Activated naive CD4-positive, alpha-beta T cell treated with anti-CD3 and anti-CD28 coated beads, Interleukin-2, amount 10 ng/mL, durations not matched to agents 7 days and 5 days (primary cell): ENCODE data around the gene AFAP1L2.

Source experiments
- CTCF ChIA-PET: fragments of 350-600 bp; sonication (Branson Sonifier 250); formaldehyde crosslinking; loops from one replicate; lab custom pipeline; 2021; ENCODE audit warnings: antibody characterized with exemption; lab: Charles Lee
- DNase-seq: peaks from one replicate; pipeline ENCODE4 v3.0.0-alpha.2; 2020
- H3K27ac Mint-ChIP-seq: one replicate; pipeline ENCODE4 v1.8.0; 2021; ENCODE audit warnings: mild to moderate bottlenecking, moderate library complexity, mixed read lengths
- H3K27me3 Mint-ChIP-seq: one replicate; pipeline ENCODE4 v1.8.0; 2021; ENCODE audit warnings: mild to moderate bottlenecking, mixed read lengths
- H3K36me3 Mint-ChIP-seq: one replicate; pipeline ENCODE4 v1.8.0; 2021; ENCODE audit warnings: mixed read lengths
- H3K4me1 Mint-ChIP-seq: one replicate; pipeline ENCODE4 v1.8.0; 2021; ENCODE audit warnings: mixed read lengths
- H3K4me3 Mint-ChIP-seq: one replicate; pipeline ENCODE4 v1.8.0; 2021; ENCODE audit warnings: mild to moderate bottlenecking, moderate library complexity, mixed read lengths
- H3K9me3 Mint-ChIP-seq: one replicate; pipeline ENCODE4 v1.8.0; 2021; ENCODE audit warnings: mixed read lengths

The AFAP1L2 gene

DNA sequence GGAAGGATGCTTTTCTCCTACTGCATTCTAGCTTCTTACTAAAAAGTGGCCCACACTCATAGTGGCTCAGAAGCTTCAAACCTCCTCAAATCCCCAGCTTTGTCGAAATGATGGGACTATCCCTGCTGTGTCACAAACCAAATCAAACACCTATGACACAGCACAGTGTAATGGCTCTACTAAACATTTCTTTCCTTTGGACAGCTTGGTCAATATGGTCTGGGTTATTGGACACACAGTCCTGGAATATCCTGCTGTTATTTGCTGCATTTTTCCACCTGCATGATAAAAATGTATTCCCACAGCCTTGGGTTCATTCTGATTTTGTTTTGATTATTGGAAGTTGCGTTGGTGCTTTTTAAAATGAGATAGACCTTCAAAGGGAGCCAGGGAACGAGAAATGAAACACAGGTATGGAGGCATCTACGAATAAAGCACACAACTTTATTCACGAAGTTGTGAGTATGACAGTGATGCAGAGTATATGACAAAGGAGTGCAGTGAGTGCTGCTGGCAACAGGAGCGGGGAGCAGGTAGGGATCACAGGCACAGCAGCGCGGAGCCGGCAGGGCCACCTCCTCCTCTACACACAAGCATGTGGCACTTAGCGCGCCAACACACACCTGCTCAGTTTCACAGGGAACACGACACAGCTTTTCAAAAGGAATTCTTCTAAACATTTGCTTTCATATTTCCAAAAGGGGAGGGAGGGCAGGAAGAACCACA, 26.5 kb upstream of the AFAP1L2 start:
- Mint-ChIP-seq H3K27me3 (no peaks in the 10 kb centered on the region), H3K36me3 (peaks cover 39% of the 10 kb centered on the region), H3K4me3 (no peak overlapping the region), H3K9me3 (no peaks in the 10 kb centered on the region), H3K27ac (no peak overlapping the region), H3K4me1 (no peaks in the 10 kb centered on the region)
- no peak for DNase-seq
- CTCF ChIA-PET, result no interaction called here

DNA sequence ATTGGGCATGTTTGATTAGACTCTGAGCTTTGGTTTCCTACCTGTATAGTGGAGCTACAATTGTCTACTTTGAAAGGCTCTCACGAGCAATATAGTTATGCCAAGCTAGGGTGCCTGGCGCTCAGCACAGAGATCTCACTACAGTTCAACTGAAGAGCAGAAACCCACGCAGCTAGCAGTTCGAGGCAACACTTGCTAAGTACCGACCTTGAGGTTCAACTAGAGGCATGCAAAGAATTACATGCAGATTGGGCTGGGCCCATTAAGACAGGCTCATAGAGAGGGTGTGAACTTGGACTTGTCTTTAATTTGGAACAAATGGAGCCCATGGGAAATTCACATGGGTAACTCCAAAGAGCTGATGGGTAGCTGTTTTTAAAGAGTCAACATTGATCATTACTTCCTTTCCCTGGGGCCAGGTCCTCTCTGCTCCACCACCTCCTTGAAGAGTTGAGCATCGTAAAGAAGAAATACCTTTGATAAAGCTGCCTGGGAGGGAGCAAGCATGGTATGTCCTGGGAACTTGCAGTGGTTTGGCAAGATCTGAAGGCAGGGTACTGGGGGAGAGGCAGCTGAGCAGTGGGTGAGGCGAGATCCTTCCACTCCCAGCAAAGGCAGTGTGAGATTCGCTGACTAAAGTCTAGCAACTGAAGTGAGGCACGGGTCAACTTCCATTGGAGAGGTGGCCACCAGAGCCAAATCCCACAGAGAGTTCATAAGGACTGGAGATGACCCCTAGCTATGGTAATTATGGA, 25.5 kb upstream of the AFAP1L2 start:
- H3K9me3 Mint-ChIP-seq, result no peaks in the 10 kb centered on the region
- no peaks in the 10 kb centered on the region for H3K27me3 Mint-ChIP-seq
- no peak for DNase-seq
- no peaks in the 10 kb centered on the region for H3K4me1 Mint-ChIP-seq
- peaks cover 32% of the 10 kb centered on the region for H3K36me3 Mint-ChIP-seq
- CTCF ChIA-PET, result no interaction called here
- no peak overlapping the region for H3K4me3 Mint-ChIP-seq
- H3K27ac Mint-ChIP-seq, result no peak overlapping the region

DNA sequence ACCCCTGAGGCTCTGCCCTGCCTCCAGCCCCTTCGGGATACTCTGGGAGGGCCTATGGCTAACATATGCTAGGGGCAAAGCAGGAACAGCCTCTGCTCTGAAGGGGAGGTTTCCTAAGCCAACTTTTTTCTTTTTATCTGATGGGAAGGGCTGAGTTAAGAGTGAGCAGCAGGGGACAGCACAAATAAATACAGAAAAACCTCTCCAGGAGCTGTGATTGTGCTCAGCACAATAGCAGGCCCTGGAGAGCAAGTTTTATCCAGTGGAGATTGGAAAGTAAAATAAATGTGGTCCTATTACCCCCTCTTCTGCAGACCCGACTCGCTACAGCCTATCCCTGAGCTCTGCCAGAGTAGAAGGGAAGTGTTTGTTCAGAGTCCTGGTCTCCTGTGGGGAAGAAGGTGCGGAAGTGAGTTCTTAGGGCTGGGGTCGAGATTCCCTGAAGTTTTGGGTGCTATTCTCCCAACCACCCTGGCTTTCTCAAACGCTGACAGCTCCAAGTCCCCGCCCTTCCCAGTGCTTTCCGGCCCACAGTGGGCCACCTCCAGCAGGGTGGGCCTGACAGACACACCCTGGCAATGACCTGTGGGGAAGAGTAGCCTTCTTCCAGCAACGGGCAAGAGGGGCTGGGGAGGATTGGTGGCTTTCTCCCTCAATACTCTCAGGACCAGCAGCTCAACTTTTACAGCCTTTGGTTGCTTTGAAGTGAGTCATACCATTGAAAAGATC, 23.0 kb upstream of the AFAP1L2 start:
- H3K36me3 Mint-ChIP-seq, result peaks cover 19% of the 10 kb centered on the region
- CTCF ChIA-PET, result no interaction called here
- H3K9me3 Mint-ChIP-seq, result no peaks in the 10 kb centered on the region
- H3K27ac Mint-ChIP-seq, result no peak overlapping the region
- no peaks in the 10 kb centered on the region for H3K4me1 Mint-ChIP-seq
- H3K27me3 Mint-ChIP-seq, result peaks cover 4% of the 10 kb centered on the region
- H3K4me3 Mint-ChIP-seq, result no peak overlapping the region
- DNase-seq, result no peak

DNA sequence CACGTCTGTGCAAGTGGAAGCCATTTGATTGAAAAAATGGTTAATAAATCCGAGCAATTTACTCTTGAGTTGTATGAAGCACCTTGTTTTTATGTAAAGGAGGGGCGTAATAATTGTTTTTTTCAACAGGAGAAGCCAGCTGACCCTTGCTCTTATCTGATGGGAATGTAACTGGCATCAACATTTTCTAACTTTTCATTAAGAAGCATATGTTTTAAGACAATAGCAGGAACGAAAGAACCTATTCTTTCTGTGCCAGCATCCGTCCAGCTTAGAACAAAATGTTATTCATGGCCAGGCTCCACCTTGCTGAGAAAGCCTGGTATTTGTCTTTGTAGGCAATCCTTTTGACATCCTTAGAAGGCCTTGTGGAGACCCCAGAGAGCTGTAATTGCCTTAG, 22.2 kb upstream of the AFAP1L2 start:
- H3K36me3 Mint-ChIP-seq, result peaks cover 15% of the 10 kb centered on the region
- H3K4me1 Mint-ChIP-seq, result no peaks in the 10 kb centered on the region
- no peaks in the 10 kb centered on the region for H3K9me3 Mint-ChIP-seq
- no peak overlapping the region for H3K27ac Mint-ChIP-seq
- no peak for DNase-seq
- peaks cover 4% of the 10 kb centered on the region for H3K27me3 Mint-ChIP-seq
- CTCF ChIA-PET, result no interaction called here
- no peak overlapping the region for H3K4me3 Mint-ChIP-seq

DNA sequence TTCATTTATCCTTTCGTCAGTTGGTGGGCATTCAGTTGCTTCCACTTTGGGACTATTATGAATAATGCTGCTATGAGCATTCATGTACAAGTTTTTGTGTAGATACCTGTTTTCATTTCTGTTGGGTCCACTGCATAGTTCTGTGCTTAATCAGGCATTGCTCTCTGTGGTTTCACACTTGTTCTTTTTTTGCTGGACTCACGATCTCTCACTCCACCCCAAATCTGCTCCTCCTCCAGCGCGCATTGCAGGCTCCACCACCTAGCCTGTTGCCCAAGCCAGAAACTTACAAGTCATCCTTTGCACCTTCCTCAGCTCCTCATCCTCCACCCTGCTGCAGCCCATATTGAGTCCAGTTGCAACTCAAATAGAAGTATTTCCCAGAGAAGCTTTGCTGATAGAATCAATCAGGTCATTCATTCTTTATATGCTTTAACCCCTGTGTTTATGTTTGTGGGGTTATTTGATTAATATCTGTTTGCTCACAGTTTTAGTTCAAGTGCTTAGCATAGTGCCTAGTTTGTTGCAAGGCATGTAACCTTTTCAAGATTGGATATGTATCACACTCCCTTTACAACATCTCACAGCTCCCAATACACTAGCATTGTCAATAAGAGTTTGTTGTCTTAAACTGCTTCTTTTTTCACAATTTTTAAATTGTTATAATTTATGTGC, 16.6 kb upstream of the AFAP1L2 start:
- H3K9me3 Mint-ChIP-seq, result no peaks in the 10 kb centered on the region
- CTCF ChIA-PET, result no interaction called here
- no peaks in the 10 kb centered on the region for H3K4me1 Mint-ChIP-seq
- no peak for DNase-seq
- no peak overlapping the region for H3K4me3 Mint-ChIP-seq
- no peaks in the 10 kb centered on the region for H3K36me3 Mint-ChIP-seq
- peaks cover 37% of the 10 kb centered on the region for H3K27me3 Mint-ChIP-seq
- no peak overlapping the region for H3K27ac Mint-ChIP-seq

DNA sequence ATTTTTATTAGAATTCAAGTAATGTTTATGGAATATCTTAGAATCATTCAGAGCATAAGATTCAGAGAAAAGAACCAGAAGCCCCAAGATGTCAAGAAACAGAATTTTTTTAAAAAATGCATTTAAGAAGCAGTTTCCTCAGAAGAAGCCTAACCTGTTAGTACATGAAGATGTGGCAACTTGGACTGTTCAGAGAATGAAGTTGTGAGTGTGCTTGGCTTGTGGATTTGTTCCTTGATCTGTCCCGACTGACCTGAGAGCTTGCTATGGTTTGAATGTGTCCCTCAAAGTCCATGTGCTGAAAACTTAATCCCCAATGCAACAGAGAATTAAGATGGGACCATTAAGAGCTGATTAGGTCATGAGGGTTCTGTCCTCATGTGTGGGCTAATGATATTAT, 13.8 kb upstream of the AFAP1L2 start:
- Mint-ChIP-seq H3K9me3 (no peaks in the 10 kb centered on the region), H3K4me1 (no peaks in the 10 kb centered on the region), H3K36me3 (no peaks in the 10 kb centered on the region), H3K27me3 (peaks cover 49% of the 10 kb centered on the region), H3K4me3 (no peak overlapping the region), H3K27ac (no peak overlapping the region)
- CTCF ChIA-PET, result interaction anchor here (1.0 kb wide), 1 partner anchor 8 kb away, joined by 3 read pairs; no protein-coding TSS in a partner anchor
- DNase-seq, result no peak

DNA sequence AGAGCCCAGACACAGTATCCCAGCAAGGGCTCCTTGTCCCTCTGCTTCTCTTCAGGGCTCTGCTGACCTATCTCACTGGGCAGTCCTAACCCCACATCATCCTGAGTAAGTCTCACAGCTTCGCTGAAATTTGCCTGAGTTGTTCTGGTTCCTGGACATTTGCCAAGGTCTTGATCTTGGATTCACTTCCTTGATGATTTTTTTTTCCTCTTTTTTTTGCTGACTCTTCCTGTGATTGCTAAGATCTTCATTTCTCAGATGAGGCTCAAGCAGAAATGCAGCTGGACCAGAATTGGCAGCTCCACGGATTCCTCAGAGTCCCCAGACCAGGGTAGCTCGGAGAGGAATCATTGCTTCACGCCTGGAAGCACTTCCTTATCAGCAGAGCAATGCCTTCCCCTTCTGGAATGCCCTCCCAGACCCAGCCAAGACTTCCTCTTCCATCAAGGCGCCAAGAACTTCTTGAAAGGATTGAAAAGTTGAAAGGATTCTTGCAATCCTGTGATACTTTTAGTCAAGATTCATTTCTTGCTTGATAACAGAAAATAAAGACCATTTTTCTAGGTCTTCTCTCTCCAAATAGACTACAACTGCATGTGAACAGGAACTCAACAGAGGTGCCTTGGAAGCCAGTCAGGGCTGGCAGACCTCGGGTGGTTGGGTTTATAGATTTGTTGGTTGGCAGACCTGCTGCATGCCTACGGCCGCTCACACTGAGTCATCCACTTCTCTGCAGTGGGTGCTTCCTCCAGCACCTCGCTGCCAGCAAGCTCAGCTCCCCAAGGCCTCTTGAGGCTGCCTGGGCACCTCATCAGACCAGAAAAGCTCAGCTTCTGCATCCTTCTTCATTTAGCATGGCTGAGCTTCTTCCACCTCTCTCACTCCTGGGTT, 8.8 kb upstream of the AFAP1L2 start:
- CTCF ChIA-PET, result interaction anchor here (0.9 kb wide), 1 partner anchor 39 kb away, joined by 3 read pairs; no protein-coding TSS in a partner anchor
- H3K27ac Mint-ChIP-seq, result no peak overlapping the region
- H3K27me3 Mint-ChIP-seq, result peaks cover 60% of the 10 kb centered on the region
- H3K4me3 Mint-ChIP-seq, result no peak overlapping the region
- no peak for DNase-seq
- no peaks in the 10 kb centered on the region for H3K9me3 Mint-ChIP-seq
- no peaks in the 10 kb centered on the region for H3K4me1 Mint-ChIP-seq
- no peaks in the 10 kb centered on the region for H3K36me3 Mint-ChIP-seq

DNA sequence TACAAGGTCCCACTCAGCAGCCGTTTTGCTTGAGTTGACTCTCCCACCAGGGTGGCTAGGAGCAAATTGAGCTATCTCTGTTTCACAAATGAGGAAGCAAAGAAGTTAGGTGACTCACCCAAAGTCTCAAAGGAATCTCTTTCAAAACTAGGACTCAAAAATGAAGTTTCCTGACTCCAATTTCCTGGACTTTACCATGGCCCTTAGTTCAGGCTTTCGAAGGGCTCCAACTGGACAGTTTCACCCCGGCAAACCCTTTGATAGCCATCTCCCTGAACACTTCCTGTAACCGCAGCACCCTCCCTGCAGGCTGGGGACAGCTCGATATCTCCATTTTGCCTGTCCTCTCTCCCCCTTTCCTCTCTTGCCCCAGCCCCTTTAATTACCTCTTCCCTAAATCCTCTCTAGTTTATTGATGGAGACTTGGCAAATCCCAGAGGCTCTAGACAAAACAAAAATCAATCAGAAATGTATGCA, 4.7 kb upstream of the AFAP1L2 start:
- peaks cover 7% of the 10 kb centered on the region for H3K4me1 Mint-ChIP-seq
- no peak overlapping the region for H3K27ac Mint-ChIP-seq
- no peak for DNase-seq
- H3K9me3 Mint-ChIP-seq, result no peaks in the 10 kb centered on the region
- CTCF ChIA-PET, result interaction anchor here (1.4 kb wide), 1 partner anchor 105 kb away, joined by 4 read pairs; no protein-coding TSS in a partner anchor
- H3K4me3 Mint-ChIP-seq, result no peak overlapping the region
- H3K27me3 Mint-ChIP-seq, result peaks cover 68% of the 10 kb centered on the region
- H3K36me3 Mint-ChIP-seq, result no peaks in the 10 kb centered on the region

DNA sequence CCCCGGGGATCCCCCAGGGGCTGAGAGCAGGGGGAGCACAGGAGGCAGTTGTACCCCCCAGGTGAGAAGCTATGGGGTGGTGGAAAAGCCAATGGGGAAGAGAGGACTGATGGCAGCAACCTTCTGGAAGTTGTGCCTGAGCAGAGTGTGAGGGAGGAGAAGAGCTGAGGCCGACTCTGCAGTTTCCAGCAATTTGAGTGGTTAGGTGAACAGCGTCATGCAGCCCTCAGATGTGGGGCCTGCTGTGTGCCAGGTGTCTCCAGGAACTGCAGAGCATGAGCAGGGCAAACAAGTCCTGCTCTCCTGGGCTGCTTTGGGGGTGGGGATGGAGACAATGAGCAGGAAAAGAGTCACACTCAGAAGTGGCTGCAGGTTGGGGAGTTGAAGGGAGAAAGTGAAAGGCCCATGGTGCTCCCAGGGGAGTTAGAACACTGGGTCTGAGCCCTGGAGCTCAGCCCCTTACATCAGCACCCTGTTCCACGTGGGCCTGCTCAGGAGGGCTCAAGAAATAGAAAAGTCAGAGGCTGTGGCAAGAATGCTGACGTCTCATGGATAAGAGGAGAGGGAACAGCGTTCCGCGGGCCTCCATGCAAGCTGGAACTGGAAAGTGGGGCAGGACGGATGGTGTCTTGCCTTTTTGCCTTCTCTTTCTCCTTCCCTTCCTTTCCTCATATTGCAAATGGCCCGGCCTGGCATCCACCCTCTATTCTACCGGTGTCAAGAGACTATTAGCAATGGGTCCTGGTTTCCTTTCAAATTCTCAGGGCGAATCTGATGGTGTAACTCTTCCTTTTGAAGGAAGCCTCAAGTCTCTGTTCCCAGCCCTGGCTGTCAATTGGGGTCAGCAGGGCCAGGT, 4.0 kb upstream of the AFAP1L2 start:
- Mint-ChIP-seq H3K9me3 (no peaks in the 10 kb centered on the region), H3K36me3 (no peaks in the 10 kb centered on the region), H3K4me3 (no peak overlapping the region), H3K27ac (no peak overlapping the region), H3K27me3 (peaks cover 70% of the 10 kb centered on the region), H3K4me1 (peaks cover 8% of the 10 kb centered on the region)
- no peak for DNase-seq
- CTCF ChIA-PET, result interaction anchor here (1.4 kb wide), 1 partner anchor 104 kb away, joined by 4 read pairs; no protein-coding TSS in a partner anchor

DNA sequence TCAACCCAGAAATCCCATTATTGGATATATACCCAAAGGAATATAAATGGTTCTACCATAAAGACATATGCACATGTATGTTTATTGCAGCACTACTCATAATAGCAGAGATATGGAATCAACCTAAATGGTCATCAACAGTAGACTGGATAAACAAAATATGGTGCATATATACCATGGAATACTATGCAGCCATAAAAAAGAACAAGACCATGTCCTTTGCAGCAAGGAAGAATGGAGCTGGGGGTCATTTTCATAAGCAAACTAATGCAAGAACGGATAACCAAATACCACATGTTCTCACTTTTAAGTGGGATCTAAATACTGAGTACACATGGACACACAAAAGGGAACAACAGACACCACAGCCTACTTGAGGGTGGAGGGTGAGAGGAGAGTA, 2.2 kb upstream of the AFAP1L2 start:
- Mint-ChIP-seq H3K36me3 (no peaks in the 10 kb centered on the region), H3K27me3 (peaks cover 75% of the 10 kb centered on the region), H3K4me3 (no peak overlapping the region), H3K27ac (no peak overlapping the region), H3K4me1 (peaks cover 14% of the 10 kb centered on the region), H3K9me3 (no peaks in the 10 kb centered on the region)
- CTCF ChIA-PET, result no interaction called here
- no peak for DNase-seq

DNA sequence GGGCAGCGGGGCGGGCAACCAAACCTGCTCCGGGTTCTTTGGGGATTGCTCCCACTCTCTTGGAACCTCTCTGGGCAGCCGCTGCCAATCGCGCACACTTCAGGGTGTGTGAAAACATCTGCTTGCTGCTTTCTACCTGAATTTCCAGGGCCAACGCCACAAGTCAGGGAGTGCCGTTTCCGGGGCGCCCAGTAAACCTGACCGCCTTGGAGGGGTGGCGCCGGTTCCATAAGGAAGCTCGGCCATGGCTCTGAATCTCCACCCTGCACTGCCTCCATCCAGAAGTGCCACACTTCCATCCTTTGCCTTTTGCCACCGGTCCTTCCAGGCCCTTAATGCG, 679 bp upstream of the AFAP1L2 start:
- no peak overlapping the region for H3K27ac Mint-ChIP-seq
- H3K36me3 Mint-ChIP-seq, result no peaks in the 10 kb centered on the region
- CTCF ChIA-PET, result interaction anchor here (1.1 kb wide), 1 partner anchor 101 kb away, joined by 4 read pairs; no protein-coding TSS in a partner anchor
- H3K9me3 Mint-ChIP-seq, result no peaks in the 10 kb centered on the region
- peaks cover 85% of the 10 kb centered on the region for H3K27me3 Mint-ChIP-seq
- H3K4me1 Mint-ChIP-seq, result peaks cover 14% of the 10 kb centered on the region
- DNase-seq, result no peak
- H3K4me3 Mint-ChIP-seq, result no peak overlapping the region

DNA sequence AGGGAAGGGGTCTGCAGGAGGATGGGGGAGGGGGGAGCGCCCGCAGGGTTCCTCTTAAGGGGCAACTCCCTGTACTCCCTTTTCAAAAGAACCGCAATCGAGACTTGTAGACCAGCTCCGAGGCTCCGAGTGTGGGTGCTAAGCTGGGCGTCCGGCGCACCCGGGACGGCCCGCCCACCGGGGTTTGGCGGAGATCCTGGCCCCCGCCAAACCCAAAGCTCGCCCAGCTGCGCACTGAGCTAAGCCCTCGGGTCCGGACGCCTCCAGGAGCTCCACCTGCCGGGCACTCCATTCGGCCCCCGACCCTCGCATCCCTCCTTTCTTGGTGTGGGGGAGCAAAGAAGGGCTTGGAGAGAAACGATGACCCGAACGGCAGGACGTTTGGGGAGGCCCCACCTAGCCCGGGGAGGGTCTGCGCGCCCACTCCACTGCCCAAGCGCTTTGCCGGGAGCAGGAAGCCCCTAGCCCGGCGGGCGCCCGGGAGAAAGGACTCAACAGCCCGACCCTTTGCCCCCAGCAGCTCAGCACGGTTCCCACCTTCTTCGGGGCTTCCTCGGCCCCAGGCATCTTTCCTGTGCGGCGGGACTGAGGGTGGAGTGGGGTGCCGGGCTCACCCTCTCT, 651 bp downstream of the AFAP1L2 start:
- peaks cover 14% of the 10 kb centered on the region for H3K4me1 Mint-ChIP-seq
- no peak for DNase-seq
- H3K4me3 Mint-ChIP-seq, result no peak overlapping the region
- no peak overlapping the region for H3K27ac Mint-ChIP-seq
- CTCF ChIA-PET, result interaction anchor here (0.7 to 1.9 kb wide), 4 partner anchors 34 to 291 kb away, joined by 4 to 7 read pairs (median 4); no protein-coding TSS in a partner anchor
- H3K27me3 Mint-ChIP-seq, result peaks cover 85% of the 10 kb centered on the region
- H3K9me3 Mint-ChIP-seq, result no peaks in the 10 kb centered on the region
- no peaks in the 10 kb centered on the region for H3K36me3 Mint-ChIP-seq
